Measurements from ENCODE around the gene SERPINH1.

- TF ChIP-seq POLR2AphosphoS5 (IDR thresholded peaks at IDR 0.05; ENCODE audit: low read depth, low read length), result no peak
- TF ChIP-seq, protein P1, sequence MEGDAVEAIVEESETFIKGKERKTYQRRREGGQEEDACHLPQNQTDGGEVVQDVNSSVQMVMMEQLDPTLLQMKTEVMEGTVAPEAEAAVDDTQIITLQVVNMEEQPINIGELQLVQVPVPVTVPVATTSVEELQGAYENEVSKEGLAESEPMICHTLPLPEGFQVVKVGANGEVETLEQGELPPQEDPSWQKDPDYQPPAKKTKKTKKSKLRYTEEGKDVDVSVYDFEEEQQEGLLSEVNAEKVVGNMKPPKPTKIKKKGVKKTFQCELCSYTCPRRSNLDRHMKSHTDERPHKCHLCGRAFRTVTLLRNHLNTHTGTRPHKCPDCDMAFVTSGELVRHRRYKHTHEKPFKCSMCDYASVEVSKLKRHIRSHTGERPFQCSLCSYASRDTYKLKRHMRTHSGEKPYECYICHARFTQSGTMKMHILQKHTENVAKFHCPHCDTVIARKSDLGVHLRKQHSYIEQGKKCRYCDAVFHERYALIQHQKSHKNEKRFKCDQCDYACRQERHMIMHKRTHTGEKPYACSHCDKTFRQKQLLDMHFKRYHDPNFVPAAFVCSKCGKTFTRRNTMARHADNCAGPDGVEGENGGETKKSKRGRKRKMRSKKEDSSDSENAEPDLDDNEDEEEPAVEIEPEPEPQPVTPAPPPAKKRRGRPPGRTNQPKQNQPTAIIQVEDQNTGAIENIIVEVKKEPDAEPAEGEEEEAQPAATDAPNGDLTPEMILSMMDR (IDR thresholded peaks at IDR 0.05), result no peak
- TF ChIP-seq, protein P2, sequence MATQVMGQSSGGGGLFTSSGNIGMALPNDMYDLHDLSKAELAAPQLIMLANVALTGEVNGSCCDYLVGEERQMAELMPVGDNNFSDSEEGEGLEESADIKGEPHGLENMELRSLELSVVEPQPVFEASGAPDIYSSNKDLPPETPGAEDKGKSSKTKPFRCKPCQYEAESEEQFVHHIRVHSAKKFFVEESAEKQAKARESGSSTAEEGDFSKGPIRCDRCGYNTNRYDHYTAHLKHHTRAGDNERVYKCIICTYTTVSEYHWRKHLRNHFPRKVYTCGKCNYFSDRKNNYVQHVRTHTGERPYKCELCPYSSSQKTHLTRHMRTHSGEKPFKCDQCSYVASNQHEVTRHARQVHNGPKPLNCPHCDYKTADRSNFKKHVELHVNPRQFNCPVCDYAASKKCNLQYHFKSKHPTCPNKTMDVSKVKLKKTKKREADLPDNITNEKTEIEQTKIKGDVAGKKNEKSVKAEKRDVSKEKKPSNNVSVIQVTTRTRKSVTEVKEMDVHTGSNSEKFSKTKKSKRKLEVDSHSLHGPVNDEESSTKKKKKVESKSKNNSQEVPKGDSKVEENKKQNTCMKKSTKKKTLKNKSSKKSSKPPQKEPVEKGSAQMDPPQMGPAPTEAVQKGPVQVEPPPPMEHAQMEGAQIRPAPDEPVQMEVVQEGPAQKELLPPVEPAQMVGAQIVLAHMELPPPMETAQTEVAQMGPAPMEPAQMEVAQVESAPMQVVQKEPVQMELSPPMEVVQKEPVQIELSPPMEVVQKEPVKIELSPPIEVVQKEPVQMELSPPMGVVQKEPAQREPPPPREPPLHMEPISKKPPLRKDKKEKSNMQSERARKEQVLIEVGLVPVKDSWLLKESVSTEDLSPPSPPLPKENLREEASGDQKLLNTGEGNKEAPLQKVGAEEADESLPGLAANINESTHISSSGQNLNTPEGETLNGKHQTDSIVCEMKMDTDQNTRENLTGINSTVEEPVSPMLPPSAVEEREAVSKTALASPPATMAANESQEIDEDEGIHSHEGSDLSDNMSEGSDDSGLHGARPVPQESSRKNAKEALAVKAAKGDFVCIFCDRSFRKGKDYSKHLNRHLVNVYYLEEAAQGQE (IDR thresholded peaks at IDR 0.05; ENCODE audit: insufficient read depth in 1 of 2, low read depth in 2 of 2, low read length in 1 of 2), result no peak
- no peak for TF ChIP-seq SIN3A (IDR thresholded peaks at IDR 0.05; ENCODE audit: borderline replicate concordance, insufficient read depth, low read depth, low read length)
Measured at GRCh38 chr11:75555079-75555811, 6.8 kb upstream of the SERPINH1 start.
